Transverse colon (tissue), 4 donors: ENCODE measurements around the gene MPPED1. TPM values are rescaled to one million over a fixed set of nuclear protein-coding genes. Genes with fewer than 3 reads are reported as not detected.

Experiments
- DNase-seq: peaks from one replicate; pipeline ENCODE4 v3.0.0-alpha.2; 2019
- H3K27ac ChIP-seq, 4 donors: fragments of 200-600 bp; sonication (generic); 2 replicates each; pipeline ENCODE4 v1.5.1; 2016 to 2018; ENCODE audit warnings: inconsistent platforms in 4 of 4
- H3K27me3 ChIP-seq: fragments of 200-600 bp; sonication (generic); 2 replicates; pipeline ENCODE4 v1.5.1; 2017; ENCODE audit warnings: inconsistent platforms
- H3K36me3 ChIP-seq, 4 donors: fragments of 200-600 bp; sonication (generic); 2 replicates each; pipeline ENCODE4 v1.5.1; 2017 to 2019; ENCODE audit warnings: inconsistent platforms in 4 of 4
- H3K4me1 ChIP-seq, 4 donors: fragments of 200-600 bp; sonication (generic); 2 replicates each; pipeline ENCODE4 v1.5.1; 2017 to 2020; ENCODE audit warnings: inconsistent platforms in 4 of 4
- H3K4me3 ChIP-seq, 4 donors: fragments of 200-600 bp; sonication (generic); 1 replicate in 1 of 4; 2 replicates in 3 of 4; pipeline versions ENCODE4 v1.5.1 to v1.6.1; 2017 to 2019; ENCODE audit warnings: inconsistent platforms in 4 of 4
- H3K9me3 ChIP-seq, 2 donors: fragments of 200-600 bp; sonication (generic); 2 replicates each; pipeline ENCODE4 v1.5.1; 2017 to 2019; ENCODE audit warnings: inconsistent platforms in 2 of 2
- EP300 ChIP-seq: sonication (generic); formaldehyde crosslinking; IDR thresholded peaks from one replicate; pipeline ENCODE4 v1.6.1; 2017; ENCODE audit warnings: antibody characterized with exemption, low read depth
- POLR2A ChIP-seq: fragments of 450-650 bp; IDR thresholded peaks from one replicate; pipeline ENCODE4 v1.6.1; 2016; ENCODE audit warnings: antibody characterized with exemption, mild to moderate bottlenecking, moderate library complexity
- POLR2AphosphoS5 ChIP-seq, 3 donors: sonication (generic); formaldehyde crosslinking; IDR thresholded peaks; one replicate each; pipeline ENCODE4 v1.6.1; 2016; ENCODE audit warnings: antibody characterized with exemption in 3 of 3
- WGBS, 2 donors: methylation state at CpG; one replicate each; pipeline ENCODE4 v1.1.5; 2018; ENCODE audit warnings: low coverage in 1 of 2; 5-methylcytosine and 5-hydroxymethylcytosine counted together
- in situ Hi-C, 4 donors: fragments of 200-750 bp; cut with MboI; loops; one replicate each; pipeline versions ENCODE4 v1.15.0 to v1.15.1; 2017; ENCODE audit warnings: low sequenced_read_pairs in 3 of 4, low pct_ligation_motif_present in 1 of 4, low pct_unique_long_range_greater_than_20kb in 1 of 4
- intact Hi-C: fragments of 100-400 bp; cut with DNase I; formaldehyde crosslinking; loops from one replicate; pipeline ENCODE4 v1.15.1; 2023; ENCODE audit warnings: low total_unique reads
- total RNA-seq, 4 donors: library from RNA; depleted of rRNA; stranded (reverse); fragments of >200 nt; gene quantifications; one replicate each; pipeline ENCODE4 v1.1.0, GENCODE V29; 2016
- TF ChIP-seq, protein P1 (sequence below), 5 experiments: fragments of 200-600 bp in 3 of 5; fragments of 450-650 bp in 2 of 5; sonication (generic) in 3 of 5; IDR thresholded peaks; 1 replicate in 2 of 5; 2 replicates in 3 of 5; pipeline ENCODE4 v1.5.1; 2016 to 2017; ENCODE audit warnings: antibody characterized with exemption in 5 of 5, inconsistent platforms in 3 of 5, mild to moderate bottlenecking in 2 of 5, moderate library complexity in 1 of 5

Gene MPPED1
- total RNA-seq, 4 donors from 2014 or later, result not detected

DNA sequence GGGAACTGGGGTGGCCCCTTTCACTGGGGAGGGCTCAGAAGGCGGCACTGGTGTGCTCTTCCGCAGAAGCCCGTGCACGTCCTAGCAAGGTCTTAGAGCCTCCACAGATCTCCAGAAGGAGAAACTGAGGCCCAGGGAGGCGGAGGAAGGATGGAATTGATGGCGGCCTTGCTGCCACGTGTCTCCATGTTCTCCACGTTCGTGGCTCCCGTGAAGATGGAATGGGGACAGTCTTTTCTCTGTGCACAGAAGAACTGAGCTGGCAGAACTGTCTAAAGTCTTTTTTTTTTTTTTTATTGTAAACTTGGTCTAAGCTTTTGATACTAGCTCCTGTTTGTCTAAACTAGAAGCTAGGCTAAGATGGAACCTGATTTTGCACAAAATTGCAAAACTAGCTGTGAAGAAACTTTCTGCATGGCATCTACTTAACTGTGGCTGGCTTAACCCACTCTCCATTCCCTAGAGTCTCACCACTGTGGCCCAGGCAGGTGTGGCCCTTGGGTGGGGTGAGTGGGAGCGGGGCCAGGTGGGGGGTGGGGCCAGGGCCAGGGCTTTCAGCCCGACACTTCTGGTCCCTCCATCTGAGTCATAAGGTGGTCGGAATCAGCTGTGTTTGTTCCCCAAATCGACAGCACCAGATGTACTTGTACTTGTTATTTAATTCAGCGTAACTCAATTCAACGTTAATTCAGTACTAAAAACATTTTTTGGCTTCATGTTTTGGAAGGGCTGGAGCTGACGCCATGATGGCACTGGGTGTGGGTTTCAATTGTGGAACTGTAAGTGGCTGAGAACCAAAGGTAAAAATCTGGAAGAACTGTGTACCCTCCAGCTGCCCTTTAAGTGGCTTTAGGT is 120.7 kb downstream of the MPPED1 start:
- Histone ChIP-seq H3K4me3 (no peak overlapping the region), H3K9me3 (no peaks in the 10 kb centered on the region), H3K27me3 (no peaks in the 10 kb centered on the region), H3K4me1 (no peaks in the 10 kb centered on the region), H3K27ac (no peak overlapping the region), H3K36me3 (no peaks in the 10 kb centered on the region)
- no peak for DNase-seq
- TF ChIP-seq POLR2AphosphoS5 (IDR thresholded peaks at IDR 0.05) (no peak), EP300 (no peak), POLR2A (no peak)
- TF ChIP-seq, protein P1, sequence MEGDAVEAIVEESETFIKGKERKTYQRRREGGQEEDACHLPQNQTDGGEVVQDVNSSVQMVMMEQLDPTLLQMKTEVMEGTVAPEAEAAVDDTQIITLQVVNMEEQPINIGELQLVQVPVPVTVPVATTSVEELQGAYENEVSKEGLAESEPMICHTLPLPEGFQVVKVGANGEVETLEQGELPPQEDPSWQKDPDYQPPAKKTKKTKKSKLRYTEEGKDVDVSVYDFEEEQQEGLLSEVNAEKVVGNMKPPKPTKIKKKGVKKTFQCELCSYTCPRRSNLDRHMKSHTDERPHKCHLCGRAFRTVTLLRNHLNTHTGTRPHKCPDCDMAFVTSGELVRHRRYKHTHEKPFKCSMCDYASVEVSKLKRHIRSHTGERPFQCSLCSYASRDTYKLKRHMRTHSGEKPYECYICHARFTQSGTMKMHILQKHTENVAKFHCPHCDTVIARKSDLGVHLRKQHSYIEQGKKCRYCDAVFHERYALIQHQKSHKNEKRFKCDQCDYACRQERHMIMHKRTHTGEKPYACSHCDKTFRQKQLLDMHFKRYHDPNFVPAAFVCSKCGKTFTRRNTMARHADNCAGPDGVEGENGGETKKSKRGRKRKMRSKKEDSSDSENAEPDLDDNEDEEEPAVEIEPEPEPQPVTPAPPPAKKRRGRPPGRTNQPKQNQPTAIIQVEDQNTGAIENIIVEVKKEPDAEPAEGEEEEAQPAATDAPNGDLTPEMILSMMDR (IDR thresholded peaks at IDR 0.05), result no peak
- intact Hi-C loops, result no loop called here
- in situ Hi-C loops, result no loop called here
- WGBS, 2 donors, result 77 to 80% methylated on average over 13 to 17 of the region's 17 CpGs

DNA sequence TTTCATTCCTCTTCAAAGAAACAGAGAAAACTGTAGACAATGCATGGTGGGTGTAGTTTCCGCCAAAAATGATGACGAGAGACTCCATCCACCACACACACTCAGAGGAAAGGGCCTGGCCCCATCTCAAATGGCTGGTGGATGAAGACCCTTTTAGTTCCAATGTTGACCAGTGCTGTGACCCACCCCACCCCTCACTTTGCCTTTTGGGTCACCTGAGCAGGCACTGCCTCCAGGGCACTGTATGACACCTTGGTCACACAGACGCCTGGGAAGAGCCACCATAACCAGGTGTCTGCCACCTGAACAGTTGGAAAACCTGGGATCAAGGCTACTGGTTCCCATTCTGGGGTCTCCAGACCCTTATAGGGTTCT is 121.3 kb downstream of the MPPED1 start:
- TF ChIP-seq EP300 (no peak), POLR2A (no peak), POLR2AphosphoS5 (IDR thresholded peaks at IDR 0.05) (no peak)
- TF ChIP-seq, protein P1 (IDR thresholded peaks at IDR 0.05), result no peak
- in situ Hi-C loops, result no loop called here

DNA sequence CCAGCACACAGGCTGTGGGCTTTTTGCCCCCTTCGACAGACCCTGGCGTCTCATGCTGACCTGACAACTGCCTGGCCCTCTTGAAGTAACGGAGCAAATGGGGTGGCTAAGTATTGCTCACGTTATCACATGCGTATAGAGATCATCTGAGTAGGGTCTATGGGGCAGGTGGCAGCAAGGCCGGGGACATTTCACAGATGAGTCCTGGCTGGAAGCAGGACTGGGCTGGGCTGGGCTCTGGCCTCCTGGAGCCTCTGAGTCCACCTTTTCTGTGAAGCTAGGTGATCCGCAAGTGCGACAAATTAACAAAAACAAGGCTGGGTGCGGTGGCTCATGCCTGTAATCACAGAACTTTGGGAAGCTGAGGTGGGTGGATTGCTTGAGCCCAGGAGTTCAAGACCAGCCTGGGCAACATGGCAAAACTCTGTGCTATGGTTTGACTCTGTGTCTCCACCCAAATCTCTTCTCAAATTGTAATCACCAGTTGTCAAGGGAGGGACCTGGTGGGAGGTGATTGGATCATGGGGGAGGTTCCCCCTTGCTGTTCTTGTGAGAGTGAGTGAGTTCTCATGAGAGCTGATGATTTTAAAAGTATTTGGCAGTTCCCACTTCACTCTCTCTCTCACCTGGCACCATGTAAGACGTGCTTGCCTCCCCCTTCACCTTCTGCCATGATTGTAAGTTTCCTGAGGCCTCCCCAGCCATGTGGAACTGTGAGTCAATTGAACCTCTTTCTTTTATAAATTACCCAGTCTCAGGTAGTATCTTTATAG is 122.0 kb downstream of the MPPED1 start:
- WGBS, 2 donors, result 80 to 88% methylated on average over 2 to 10 of the region's 10 CpGs
- no peak for DNase-seq
- Histone ChIP-seq H3K9me3 (no peaks in the 10 kb centered on the region), H3K4me1 (no peaks in the 10 kb centered on the region), H3K4me3 (no peak overlapping the region), H3K27me3 (no peaks in the 10 kb centered on the region), H3K27ac (no peak overlapping the region), H3K36me3 (no peaks in the 10 kb centered on the region)
- in situ Hi-C loops, result no loop called here
- intact Hi-C loops, result no loop called here
- no peak for TF ChIP-seq EP300
- TF ChIP-seq, protein P1 (IDR thresholded peaks at IDR 0.05), result no peak
- TF ChIP-seq POLR2AphosphoS5 (IDR thresholded peaks at IDR 0.05), result no peak
- no peak for TF ChIP-seq POLR2A

More for the DNA sequence above, 121.3 kb downstream of the MPPED1 start:
- no peaks in the 10 kb centered on the region for H3K27me3 ChIP-seq
- H3K4me1 ChIP-seq, result no peaks in the 10 kb centered on the region
- H3K36me3 ChIP-seq, result no peaks in the 10 kb centered on the region
- WGBS, 2 donors, result 79 to 81% methylated on average over 2 to 3 of the region's 3 CpGs
- no peak overlapping the region for H3K4me3 ChIP-seq
- no peak for DNase-seq
- intact Hi-C loops, result no loop called here
- H3K27ac ChIP-seq, result no peak overlapping the region
- no peaks in the 10 kb centered on the region for H3K9me3 ChIP-seq

DNA sequence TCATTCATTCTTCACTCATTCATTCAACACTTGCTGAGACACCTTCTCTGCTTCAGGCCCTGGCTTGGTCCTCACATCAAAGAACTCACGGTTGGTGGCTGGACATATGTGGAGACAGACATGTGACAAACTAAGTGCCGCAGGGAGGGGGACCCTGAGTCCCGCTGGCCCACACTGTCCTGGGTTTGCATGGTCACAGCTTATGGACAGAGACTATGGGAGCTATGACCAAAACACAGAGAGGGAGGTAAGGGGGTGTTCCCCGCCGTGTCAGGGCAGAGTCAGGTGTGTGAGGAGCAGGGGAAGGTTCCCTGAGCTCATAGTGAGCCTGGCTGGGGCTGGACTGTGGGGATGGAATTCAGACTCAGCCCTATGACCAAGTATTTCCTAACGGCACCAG is 123.1 kb downstream of the MPPED1 start:
- Histone ChIP-seq H3K4me3 (no peak overlapping the region), H3K4me1 (no peaks in the 10 kb centered on the region), H3K9me3 (no peaks in the 10 kb centered on the region), H3K27ac (no peak overlapping the region), H3K36me3 (no peaks in the 10 kb centered on the region), H3K27me3 (no peaks in the 10 kb centered on the region)
- intact Hi-C loops (no loop called here), in situ Hi-C loops (no loop called here)
- TF ChIP-seq EP300, result no peak
- no peak for TF ChIP-seq POLR2AphosphoS5 (IDR thresholded peaks at IDR 0.05)
- TF ChIP-seq, protein P1 (IDR thresholded peaks at IDR 0.05), result no peak
- no peak for TF ChIP-seq POLR2A
- no peak for DNase-seq
- WGBS, 2 donors, result 86% methylated on average over 6 of the region's 6 CpGs; no CpG with 5 or more reads in 1 of the 2 donors
